Measurements from ENCODE around the gene RNPS1. TPM values are rescaled to one million over a fixed set of nuclear protein-coding genes. Genes with fewer than 3 reads are reported as not detected.

The RNPS1 gene
- total RNA-seq, 1 experiment from 2014 or later = 130 TPM

Other genes with a start within 250 kb of the RNPS1 start
- not detected in 2 replicates for gene NPW, start 248.3 kb downstream of the RNPS1 start, total RNA-seq (2014; rRNA removed; shearing (Covaris generic); ENCODE audit: low replicate concordance)
- gene NHERF2, start 241.2 kb downstream of the RNPS1 start, total RNA-seq (2014; rRNA removed; shearing (Covaris generic); ENCODE audit: low replicate concordance) = 15.9 and 19.0 TPM in 2 replicates
- 57.1 and 74.7 TPM in 2 replicates for gene NTHL1, start 220.3 kb downstream of the RNPS1 start, total RNA-seq (2014; rRNA removed; shearing (Covaris generic); ENCODE audit: low replicate concordance)
- gene TSC2, start 220.1 kb downstream of the RNPS1 start, total RNA-seq (2014; rRNA removed; shearing (Covaris generic); ENCODE audit: low replicate concordance) = 24.1 and 64.4 TPM in 2 replicates
- 60.2 and 106 TPM in 2 replicates for gene PKD1, start 132.2 kb downstream of the RNPS1 start, total RNA-seq (2014; rRNA removed; shearing (Covaris generic); ENCODE audit: low replicate concordance)
- not detected in 2 replicates for gene RAB26, start 119.5 kb downstream of the RNPS1 start, total RNA-seq (2014; rRNA removed; shearing (Covaris generic); ENCODE audit: low replicate concordance)
- 68.0 and 111 TPM in 2 replicates for gene TRAF7, start 112.3 kb downstream of the RNPS1 start, total RNA-seq (2014; rRNA removed; shearing (Covaris generic); ENCODE audit: low replicate concordance)
- gene CASKIN1, start 71.5 kb downstream of the RNPS1 start, total RNA-seq (2014; rRNA removed; shearing (Covaris generic); ENCODE audit: low replicate concordance) = 0.02 and 1.0 TPM in 2 replicates
- 29.0 and 42.6 TPM in 2 replicates for gene MLST8, start 62.7 kb downstream of the RNPS1 start, total RNA-seq (2014; rRNA removed; shearing (Covaris generic); ENCODE audit: low replicate concordance)
- 0.39 and 1.3 TPM in 2 replicates for gene BRICD5, start 57.3 kb downstream of the RNPS1 start, total RNA-seq (2014; rRNA removed; shearing (Covaris generic); ENCODE audit: low replicate concordance)
- 31.7 and 43.8 TPM in 2 replicates for gene PGP, start 53.3 kb downstream of the RNPS1 start, total RNA-seq (2014; rRNA removed; shearing (Covaris generic); ENCODE audit: low replicate concordance)
- gene E4F1, start 44.5 kb downstream of the RNPS1 start, total RNA-seq (2014; rRNA removed; shearing (Covaris generic); ENCODE audit: low replicate concordance) = 43.2 and 56.5 TPM in 2 replicates
- 0.39 and 2.0 TPM in 2 replicates for gene DNASE1L2, start 31.7 kb downstream of the RNPS1 start, total RNA-seq (2014; rRNA removed; shearing (Covaris generic); ENCODE audit: low replicate concordance)
- gene ECI1, start 16.5 kb downstream of the RNPS1 start, total RNA-seq (2014; rRNA removed; shearing (Covaris generic); ENCODE audit: low replicate concordance) = 41.1 and 83.9 TPM in 2 replicates
- 1.1 and 5.1 TPM in 2 replicates for gene ABCA3, start 72.6 kb upstream of the RNPS1 start, total RNA-seq (2014; rRNA removed; shearing (Covaris generic); ENCODE audit: low replicate concordance)
- gene CCNF, start 161.3 kb upstream of the RNPS1 start, total RNA-seq (2014; rRNA removed; shearing (Covaris generic); ENCODE audit: low replicate concordance) = 33.3 and 35.9 TPM in 2 replicates
- 32.3 and 38.6 TPM in 2 replicates for gene TEDC2, start 192.0 kb upstream of the RNPS1 start, total RNA-seq (2014; rRNA removed; shearing (Covaris generic); ENCODE audit: low replicate concordance)
- not detected in 2 replicates for gene NTN3, start 203.2 kb upstream of the RNPS1 start, total RNA-seq (2014; rRNA removed; shearing (Covaris generic); ENCODE audit: low replicate concordance)
- gene TBC1D24, start 207.0 kb upstream of the RNPS1 start, total RNA-seq (2014; rRNA removed; shearing (Covaris generic); ENCODE audit: low replicate concordance) = 12.9 and 14.8 TPM in 2 replicates
- 15.0 and 19.4 TPM in 2 replicates for gene ATP6V0C, start 245.8 kb upstream of the RNPS1 start, total RNA-seq (2014; rRNA removed; shearing (Covaris generic); ENCODE audit: low replicate concordance)